Mesenteric fat pad (tissue), 1 donor: ENCODE results near the gene ADGRV1. TPM values are rescaled to one million over a fixed set of nuclear protein-coding genes. Genes with fewer than 3 reads are reported as not detected.
"Not testable (repeated sequence)": the region's sequence is repeated elsewhere in the genome, so short reads cannot be mapped to it uniquely, and the experiment has no call there.

ENCODE experiments used
- DNase-seq: peaks from one replicate; pipeline ENCODE4 v3.0.0-alpha.2; 2020; ENCODE audit warnings: low spot score
- total RNA-seq: library from RNA; stranded (reverse); fragmentation: NEBNext Ultra II Directional; extraction: Animal tissue kit (Norgen Biotek cat#: 25700); gene quantifications from one replicate; pipeline ENCODE4 v1.2.1, GENCODE V29; 2021
- donor health status: DM: yes; HTN: yes; CAD: no.

Gene ADGRV1
- total RNA-seq, 1 donor from 2014 or later = 0.16 TPM

GRCh38 chr5:90933298-90933697 lies 374.7 kb downstream of the ADGRV1 start:
- DNase-seq = no peak

DNA sequence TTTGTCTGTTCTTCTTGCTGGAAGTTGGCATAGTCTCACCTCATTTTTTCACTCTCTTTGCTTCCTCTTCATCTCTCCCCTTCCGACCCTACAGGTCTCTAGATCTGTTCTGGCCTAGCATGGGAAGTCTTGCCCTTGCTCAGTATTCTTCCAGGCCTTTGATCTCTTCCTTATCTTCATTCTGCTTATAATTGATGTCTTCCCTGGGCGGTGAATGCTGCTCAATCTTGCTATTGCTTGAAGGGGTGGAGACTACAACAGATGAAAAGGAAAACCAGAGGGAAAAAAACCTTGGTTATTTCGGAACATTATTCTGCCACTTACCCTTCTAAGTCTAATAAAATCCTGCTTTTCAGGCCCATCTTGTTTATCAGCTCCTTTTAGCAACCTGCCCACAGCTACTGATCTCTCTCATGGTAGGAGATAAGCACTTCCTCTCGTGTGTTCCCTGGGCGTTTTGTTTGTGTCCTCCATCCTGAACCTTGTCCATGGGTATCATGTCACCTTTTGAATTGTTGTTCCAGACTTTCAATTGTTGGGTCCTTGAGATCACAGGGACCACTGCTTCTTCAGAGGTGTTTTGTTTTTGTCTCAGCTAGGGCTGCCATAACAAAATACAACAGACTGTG lies 375.6 kb downstream of the ADGRV1 start:
- DNase-seq = no peak

GRCh38 chr5:90934738-90935137 lies 376.1 kb downstream of the ADGRV1 start:
- no peak for DNase-seq

GRCh38 chr5:90939211-90939610 lies 380.6 kb downstream of the ADGRV1 start:
- no peak for DNase-seq

DNA sequence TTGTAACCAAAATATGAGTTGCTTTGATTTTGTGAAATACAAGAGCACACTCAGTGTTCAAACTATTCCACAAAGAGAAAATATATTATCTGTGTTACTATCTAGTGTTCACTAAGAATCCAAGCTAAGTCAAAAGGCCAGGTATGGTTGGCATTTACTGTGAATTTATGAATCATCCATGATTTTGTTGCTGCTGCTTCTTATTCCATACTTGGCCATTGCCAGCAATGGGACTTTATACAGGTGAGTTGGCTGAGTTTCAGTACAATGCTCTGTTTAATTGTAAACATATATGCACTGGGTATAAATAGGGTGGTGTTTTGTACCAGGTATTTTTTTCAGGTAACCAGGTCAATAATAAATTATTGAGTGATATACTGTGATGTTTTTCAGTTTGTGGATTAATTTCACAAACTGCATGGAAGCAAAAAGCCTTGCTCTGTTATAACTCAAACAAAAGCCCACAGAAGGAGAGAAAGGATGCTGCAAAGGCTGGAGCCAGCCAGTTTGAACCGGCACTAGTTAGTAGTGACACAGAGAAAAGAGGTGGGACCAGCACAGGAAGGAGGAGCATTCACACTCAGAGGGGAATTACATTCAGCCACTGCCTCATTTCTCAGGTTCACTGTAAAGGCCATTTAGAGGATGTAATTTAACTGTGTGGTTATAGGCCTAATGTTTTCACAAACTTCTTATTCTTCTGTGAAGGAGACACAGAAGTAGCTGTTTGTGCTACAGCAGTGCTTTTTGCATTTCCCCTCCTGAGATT lies 381.8 kb downstream of the ADGRV1 start:
- DNase-seq = no peak

- no peak for DNase-seq
Measured at GRCh38 chr5:90941002-90941720, 382.6 kb downstream of the ADGRV1 start.

GRCh38 chr5:90944116-90944515 lies 385.5 kb downstream of the ADGRV1 start:
- no peak for DNase-seq

- DNase-seq = no peak
Measured at GRCh38 chr5:90947667-90948066, 389.1 kb downstream of the ADGRV1 start.

- DNase-seq = no peak
Measured at GRCh38 chr5:90948969-90949368, 390.4 kb downstream of the ADGRV1 start.

- DNase-seq = no peak
Measured at GRCh38 chr5:90949469-90950358, 391.1 kb downstream of the ADGRV1 start.

GRCh38 chr5:90955001-90955635 lies 396.5 kb downstream of the ADGRV1 start:
- DNase-seq = no peak

DNA sequence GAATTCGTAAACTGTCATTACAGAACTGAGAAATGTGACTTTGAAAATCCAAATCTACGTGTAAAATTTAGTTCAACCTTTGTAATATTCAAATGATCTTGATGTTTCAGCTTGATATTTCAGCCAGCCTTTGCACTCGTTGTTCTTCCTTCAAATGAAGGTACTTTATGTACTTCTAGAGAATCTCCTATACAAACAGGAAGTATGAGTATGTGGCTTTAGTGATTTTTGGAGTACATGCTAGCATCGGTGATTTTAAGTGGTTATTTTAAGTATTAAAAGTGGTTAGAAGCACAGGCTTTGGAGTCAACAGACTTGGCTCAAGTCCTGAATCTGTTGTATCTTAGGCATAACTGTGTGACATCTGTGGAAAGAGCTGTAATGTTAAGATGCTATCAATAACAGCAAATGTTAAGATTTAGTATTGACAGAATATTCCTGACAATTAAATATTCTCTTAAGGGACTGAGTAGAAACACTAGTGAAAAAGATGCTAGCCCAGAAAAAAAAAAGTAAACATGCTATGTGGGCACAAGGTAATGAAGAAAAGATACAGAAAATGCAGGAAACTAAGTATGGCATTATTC lies 398.0 kb downstream of the ADGRV1 start:
- DNase-seq = no peak

- no peak for DNase-seq
Measured at GRCh38 chr5:90957906-90958305, 399.3 kb downstream of the ADGRV1 start.

- DNase-seq = no peak
Measured at GRCh38 chr5:90959262-90959661, 400.7 kb downstream of the ADGRV1 start.

DNA sequence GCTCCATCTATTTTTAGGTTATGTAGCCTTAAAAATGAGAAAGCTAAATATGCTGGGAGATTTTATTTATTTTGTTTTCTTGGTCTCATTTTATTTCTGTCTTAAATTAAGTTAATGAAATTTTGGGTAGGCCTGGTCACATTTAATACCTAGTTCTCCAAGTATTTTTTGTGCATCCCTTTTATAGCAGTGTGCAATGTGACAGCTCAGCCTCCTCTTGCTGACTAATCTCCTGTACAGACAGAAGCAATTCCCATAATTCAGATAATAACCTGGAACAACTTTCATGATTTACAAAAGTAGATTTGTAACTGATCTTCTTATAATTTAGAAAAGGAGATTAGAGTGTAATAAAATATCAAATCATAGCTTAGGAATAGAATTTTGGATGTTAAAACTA lies 403.9 kb downstream of the ADGRV1 start:
- DNase-seq = no peak

GRCh38 chr5:90965110-90965685 lies 406.6 kb downstream of the ADGRV1 start:
- no peak for DNase-seq

DNA sequence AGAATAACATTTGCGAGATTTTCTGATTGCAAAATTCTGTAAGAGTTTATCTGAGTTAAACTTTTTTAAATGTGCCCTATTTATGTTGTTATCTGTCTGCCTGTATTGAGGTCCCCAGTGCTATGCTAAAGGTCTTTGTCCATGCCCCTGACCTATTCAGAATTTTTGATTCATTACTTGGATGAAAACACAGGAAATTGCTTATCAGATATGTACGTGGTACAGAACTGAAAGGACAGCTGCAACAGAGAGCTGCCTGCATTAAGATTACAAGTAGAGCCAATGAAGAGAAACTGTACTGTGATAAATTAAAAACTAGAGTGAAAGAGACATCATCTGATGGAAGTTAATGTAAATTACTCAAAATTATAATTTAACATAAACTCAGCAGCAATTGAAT lies 408.8 kb downstream of the ADGRV1 start:
- DNase-seq = no peak

GRCh38 chr5:90967851-90968250 lies 409.3 kb downstream of the ADGRV1 start:
- DNase-seq = no peak

- DNase-seq = no peak
Measured at GRCh38 chr5:90968319-90968718, 409.7 kb downstream of the ADGRV1 start.

- DNase-seq = not testable (repeated sequence)
Measured at GRCh38 chr5:90969945-90970344, 411.3 kb downstream of the ADGRV1 start.
